Heart right ventricle (tissue), 16 donors: Measurements from ENCODE around the gene TMTC1. TPM values are rescaled to one million over a fixed set of nuclear protein-coding genes. Genes with fewer than 3 reads are reported as not detected.

Source experiments
- ATAC-seq, 8 donors: fragments of 200-7000 bp; cut with Tn5 transposase; one replicate each; pipeline ENCODE4 v1.9.1; 2020; ENCODE audit warnings: mild to moderate bottlenecking in 8 of 8, moderate library complexity in 8 of 8, moderate number of reproducible peaks in 1 of 8
- DNase-seq, 2 donors: peaks; one replicate each; pipeline ENCODE4 v3.0.0-alpha.2; 2020
- H3K27ac ChIP-seq, 10 donors: fragments of 200-600 bp; sonication (generic) in 2 of 10; one replicate each; pipeline versions ENCODE4 v1.5.0 to v1.8.0; 2020 to 2022; ENCODE audit warnings: mild to moderate bottlenecking in 3 of 10
- H3K27me3 ChIP-seq, 7 donors: fragments of 200-600 bp; one replicate each; pipeline ENCODE4 v1.8.0; 2021 to 2022; ENCODE audit warnings: mild to moderate bottlenecking in 2 of 7
- H3K36me3 ChIP-seq, 9 donors: fragments of 200-600 bp; sonication (generic) in 1 of 9; one replicate each; pipeline versions ENCODE4 v1.5.0 to v1.8.0; 2020 to 2022; ENCODE audit warnings: mild to moderate bottlenecking in 2 of 9
- H3K4me1 ChIP-seq, 9 donors: fragments of 200-600 bp; sonication (generic) in 1 of 9; one replicate each; pipeline versions ENCODE4 v1.5.0 to v1.8.0; 2020 to 2022; ENCODE audit warnings: mild to moderate bottlenecking in 4 of 9
- H3K4me3 ChIP-seq, 10 donors: fragments of 200-600 bp; sonication (generic) in 2 of 10; one replicate each; pipeline versions ENCODE4 v1.5.0 to v1.8.0; 2020 to 2022; ENCODE audit warnings: mild to moderate bottlenecking in 7 of 10, moderate library complexity in 2 of 10
- H3K9me3 ChIP-seq, 11 donors: fragments of 200-600 bp in 10 of 11; sonication (generic) in 2 of 11; one replicate each; pipeline versions ENCODE4 v1.5.0 to v1.8.0; 2013 to 2022; ENCODE audit warnings: mild to moderate bottlenecking in 2 of 11, control low read depth in 1 of 11, moderate library complexity in 1 of 11
- WGBS, 2 donors: extraction: QIAGEN DNeasy Blood & Tissue Kit; methylation state at CpG; one replicate each; pipeline ENCODE4 v1.1.7; 2013; ENCODE audit warnings: inconsistent platforms in 1 of 2; 5-methylcytosine and 5-hydroxymethylcytosine counted together
- intact Hi-C, 10 donors: fragments of 100-400 bp; cut with DNase I; formaldehyde crosslinking; loops; one replicate each; pipeline versions ENCODE4 v1.11.1 to v1.14.2; 2022
- polyA plus RNA-seq, 2 donors: library from polyadenylated mRNA; stranded (reverse); fragments of 200-250 nt; gene quantifications; one replicate each; pipeline ENCODE4 v1.2.3, GENCODE V29; 2013
- total RNA-seq, 10 donors: library from RNA; stranded (reverse); fragmentation: NEBNext Ultra II Directional in 3 of 10; extraction: Animal tissue kit (Norgen Biotek cat#: 25700) in 3 of 10; gene quantifications; one replicate each; pipeline versions ENCODE4 v1.2.1 to v1.2.4, GENCODE V29; 2021 to 2023
- TF ChIP-seq, protein P1 (sequence below), 9 donors: fragments of 200-600 bp; sonication (generic) in 2 of 9; IDR thresholded peaks; one replicate each; pipeline versions ENCODE4 v1.5.0 to v1.8.0; 2021 to 2022; ENCODE audit warnings: antibody characterized with exemption in 9 of 9, mild to moderate bottlenecking in 5 of 9, moderate library complexity in 1 of 9
- donor health status: Arrhythmogenic right ventricular cardiomyopathy.
- donor health status: ischemic (EF 13 %, LVEDD 7.1; RV severe dilation, severe dysfunction).
- donor health status: healthy with polysubstance abuse.
- donor health status: DM: no; HTN: yes; CAD: no.
- donor health status: DM: no; HTN: no; CAD: no.
- donor health status: ischemic (EF 25% LVEDD 6.9; RV normal size, moderate dysfunction).
- donor health status: ischemic (EF 25% LVEDD 5.7; RV mildly dilated, moderate dysfunction).
- donor health status: healthy.
- donor health status: DM: yes; HTN: yes; CAD: no.
- donor health status: Ischemic cardiomyopathy.
- donor health status: ischemic (EF 35%, LVEDD 5.7; RV mildly dilated, moderate dysfunction).
- donor health status: nonischemic (EF 11% LVEDD 7.7; RV severe dilation, severe dysfunction).
- donor health status: DM: yes; HTN: yes; CAD: no.
- donor health status: PGD.
- donor health status: ischemic (EF 29% LVEDD 5.4; RV normal size, mild dysfunction).
- donor health status: nonischemic (EF 23%, LVEDD 6.1; RV moderate dilation, normal function).

The TMTC1 gene
- total and polyA plus RNA-seq, 12 donors = 9.6 to 54.2 (median 22.9) TPM

DNA sequence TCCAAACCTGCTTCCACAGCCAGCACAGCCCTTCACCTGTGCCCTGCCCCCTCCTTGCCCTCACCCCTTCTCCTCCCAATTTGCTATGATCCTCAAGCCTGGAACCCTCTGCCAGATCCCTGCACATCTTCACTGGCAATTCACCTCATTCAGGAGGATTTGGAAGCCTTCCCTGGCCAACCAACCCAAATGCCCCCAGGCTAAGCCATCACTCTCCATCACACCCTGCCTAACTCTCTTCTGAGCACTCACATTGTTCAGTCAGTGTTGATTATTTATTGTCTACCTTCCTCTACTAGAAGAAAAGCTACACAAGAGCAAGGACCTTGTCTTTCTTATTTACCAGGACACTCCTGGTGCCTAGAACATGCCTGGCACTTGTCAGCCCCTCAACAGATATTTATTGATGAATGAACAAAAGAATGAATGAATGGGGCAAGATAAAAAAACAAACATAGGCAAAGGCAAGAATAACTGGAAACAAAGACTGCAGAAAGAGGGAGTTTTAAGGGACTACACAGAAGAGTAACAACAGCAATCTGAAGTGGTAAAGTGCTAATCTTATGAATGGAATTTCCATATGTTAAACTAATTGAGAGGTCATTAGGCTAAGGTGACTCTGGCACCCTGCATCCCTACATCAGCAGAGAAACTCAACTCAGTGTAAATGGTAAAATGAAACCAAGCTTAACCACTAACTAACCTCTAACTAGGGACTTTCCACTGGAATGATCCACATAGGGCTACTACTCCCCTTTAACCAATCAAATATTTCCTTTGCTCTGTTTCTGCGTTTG, 33.4 kb downstream of the TMTC1 start:
- ATAC-seq (no peak), DNase-seq (no peak)
- no peaks in the 10 kb centered on the region for H3K27me3 ChIP-seq
- intact Hi-C loops = no loop called here
- H3K27ac ChIP-seq = no peak overlapping the region
- H3K36me3 ChIP-seq = peaks cover 0 to 77% (median 15%) of the 10 kb centered on the region in 9 donors
- no peak overlapping the region for H3K4me3 ChIP-seq
- H3K4me1 ChIP-seq = peaks cover 5 to 24% (median 19%) of the 10 kb centered on the region in 9 donors
- TF ChIP-seq, protein P1, sequence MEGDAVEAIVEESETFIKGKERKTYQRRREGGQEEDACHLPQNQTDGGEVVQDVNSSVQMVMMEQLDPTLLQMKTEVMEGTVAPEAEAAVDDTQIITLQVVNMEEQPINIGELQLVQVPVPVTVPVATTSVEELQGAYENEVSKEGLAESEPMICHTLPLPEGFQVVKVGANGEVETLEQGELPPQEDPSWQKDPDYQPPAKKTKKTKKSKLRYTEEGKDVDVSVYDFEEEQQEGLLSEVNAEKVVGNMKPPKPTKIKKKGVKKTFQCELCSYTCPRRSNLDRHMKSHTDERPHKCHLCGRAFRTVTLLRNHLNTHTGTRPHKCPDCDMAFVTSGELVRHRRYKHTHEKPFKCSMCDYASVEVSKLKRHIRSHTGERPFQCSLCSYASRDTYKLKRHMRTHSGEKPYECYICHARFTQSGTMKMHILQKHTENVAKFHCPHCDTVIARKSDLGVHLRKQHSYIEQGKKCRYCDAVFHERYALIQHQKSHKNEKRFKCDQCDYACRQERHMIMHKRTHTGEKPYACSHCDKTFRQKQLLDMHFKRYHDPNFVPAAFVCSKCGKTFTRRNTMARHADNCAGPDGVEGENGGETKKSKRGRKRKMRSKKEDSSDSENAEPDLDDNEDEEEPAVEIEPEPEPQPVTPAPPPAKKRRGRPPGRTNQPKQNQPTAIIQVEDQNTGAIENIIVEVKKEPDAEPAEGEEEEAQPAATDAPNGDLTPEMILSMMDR (IDR thresholded peaks at IDR 0.05) = no peak
- H3K9me3 ChIP-seq = no peaks in the 10 kb centered on the region
- whole genome bisulfite sequencing, 2 donors = 83 to 89% methylated on average over 1 of the region's 1 CpG

DNA sequence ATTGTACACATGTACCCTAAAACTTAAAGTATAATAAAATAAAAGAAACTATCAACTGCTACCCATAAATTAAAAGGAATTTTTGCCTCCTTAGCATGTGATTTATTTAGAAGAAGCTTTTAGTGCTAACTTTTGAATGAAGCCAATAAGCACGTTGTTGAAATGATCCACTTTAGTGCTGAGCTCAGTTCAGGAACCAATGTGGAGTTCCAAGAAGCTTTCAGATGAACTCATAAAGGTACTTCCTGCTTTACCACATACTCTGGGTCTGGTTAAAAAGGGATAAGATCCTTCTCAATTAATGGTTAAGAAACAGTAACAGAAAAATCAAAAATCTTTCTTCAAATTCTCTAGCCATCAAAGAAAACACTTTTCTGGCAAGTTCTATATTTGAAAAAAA, 39.4 kb downstream of the TMTC1 start:
- H3K27me3 ChIP-seq = no peaks in the 10 kb centered on the region
- no peak overlapping the region for H3K4me3 ChIP-seq
- TF ChIP-seq, protein P1 (IDR thresholded peaks at IDR 0.05) = no peak
- H3K9me3 ChIP-seq = no peaks in the 10 kb centered on the region
- intact Hi-C loops = loop anchor here in 1 of 10 donors (5.0 kb wide), 1 partner anchor 38 kb away; the partner anchor contains the start of gene TMTC1
- peaks cover 0 to 51% (median 39%) of the 10 kb centered on the region in 9 donors for H3K4me1 ChIP-seq
- H3K27ac ChIP-seq = peak overlapping the region in 7 of 10 donors; percentile 6 to 83 (median 36)
- WGBS, 2 donors = 0% methylated on average over 1 of the region's 1 CpG
- H3K36me3 ChIP-seq = peaks cover 0 to 29% (median 0%) of the 10 kb centered on the region in 9 donors
- DNase-seq = no peak
- no peak for ATAC-seq

DNA sequence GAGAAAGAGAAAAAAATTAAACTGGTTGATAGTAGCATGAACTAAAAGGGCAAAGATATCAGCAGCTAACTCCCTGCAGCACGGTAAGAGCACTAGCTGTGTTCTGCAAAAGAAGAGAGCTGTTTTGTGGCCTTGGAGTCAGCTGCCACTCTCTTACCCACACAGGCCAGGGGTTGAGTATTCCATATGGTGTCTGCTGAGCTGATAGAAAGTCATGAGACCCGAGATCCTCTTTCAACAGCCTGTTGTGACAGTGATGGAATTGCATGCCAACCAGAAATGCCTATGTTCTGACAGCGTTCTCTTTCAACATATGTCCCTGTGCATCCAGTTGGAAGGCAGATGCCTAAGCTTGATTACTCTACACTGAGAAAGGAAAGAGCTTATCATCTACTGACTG, 39.9 kb downstream of the TMTC1 start:
- 33 to 38% methylated on average over 3 of the region's 3 CpGs for WGBS, 2 donors
- DNase-seq = no peak
- Histone ChIP-seq H3K4me1 (peaks cover 0 to 57% (median 45%) of the 10 kb centered on the region in 9 donors), H3K36me3 (peaks cover 0 to 23% (median 0%) of the 10 kb centered on the region in 9 donors), H3K27ac (peak overlapping the region in 8 of 10 donors; percentile 9 to 83 (median 34)), H3K9me3 (no peaks in the 10 kb centered on the region), H3K27me3 (no peaks in the 10 kb centered on the region), H3K4me3 (no peak overlapping the region)
- peak in 3 of 8 donors; percentile 39 to 54 (median 44) for ATAC-seq
- TF ChIP-seq, protein P1 (IDR thresholded peaks at IDR 0.05) = no peak
- intact Hi-C loops = loop anchor here in 1 of 10 donors (5.0 kb wide), 1 partner anchor 38 kb away; the partner anchor contains the start of gene TMTC1

DNA sequence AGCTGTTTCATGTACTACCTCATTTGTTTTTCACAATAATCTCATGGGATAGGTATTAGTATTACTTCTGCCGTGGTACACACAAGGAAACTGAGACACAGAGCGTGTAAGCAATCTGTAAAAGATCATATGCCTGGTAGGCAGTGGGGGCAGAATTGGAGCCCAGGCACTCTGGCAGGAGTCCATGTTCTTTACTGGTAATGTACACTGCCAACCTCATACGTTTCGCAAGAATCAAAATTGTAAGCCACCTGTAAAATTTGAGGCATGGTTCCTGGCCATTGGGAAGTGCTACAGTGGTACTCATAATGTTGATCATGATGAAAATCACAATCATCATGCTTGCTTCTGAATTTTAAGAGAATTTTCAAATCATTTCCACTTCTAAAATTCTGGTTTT, 40.7 kb downstream of the TMTC1 start:
- Histone ChIP-seq H3K4me3 (no peak overlapping the region), H3K27ac (peak overlapping the region in 6 of 10 donors; percentile 23 to 83 (median 66)), H3K9me3 (no peaks in the 10 kb centered on the region), H3K36me3 (peaks cover 0 to 16% (median 0%) of the 10 kb centered on the region in 9 donors), H3K27me3 (no peaks in the 10 kb centered on the region), H3K4me1 (peaks cover 0 to 64% (median 52%) of the 10 kb centered on the region in 9 donors)
- ATAC-seq (no peak), DNase-seq (no peak)
- 77 to 78% methylated on average over 4 of the region's 4 CpGs for WGBS, 2 donors
- intact Hi-C loops = loop anchor here in 1 of 10 donors (5.0 kb wide), 1 partner anchor 39 kb away; the partner anchor contains the start of gene TMTC1
- TF ChIP-seq, protein P1 (IDR thresholded peaks at IDR 0.05) = no peak
